HG03460 (cell line): ENCODE measurements around the gene FAAH2.
"Not testable (repeated sequence)": the region's sequence is repeated elsewhere in the genome, so short reads cannot be mapped to it uniquely, and the experiment has no call there.

Experiments
- ATAC-seq: cut with Tn5 transposase; IDR thresholded peaks from one replicate; pipeline ENCODE4 v1.9.1; 2021; ENCODE audit not compliant: unreplicated experiment

FAAH2 gene

GRCh38 chrX:57380026-57380796, 93.7 kb downstream of the FAAH2 start:
- ATAC-seq = no peak

- ATAC-seq = not testable (repeated sequence)
These were observed 107.7 kb downstream of the FAAH2 start for GRCh38 chrX:57394162-57394561.

GRCh38 chrX:57403191-57403590, 116.7 kb downstream of the FAAH2 start:
- ATAC-seq = not testable (repeated sequence)

- no peak for ATAC-seq
These were observed 119.6 kb downstream of the FAAH2 start for GRCh38 chrX:57406149-57406548.

GRCh38 chrX:57417827-57418226, 131.3 kb downstream of the FAAH2 start:
- no peak for ATAC-seq

GRCh38 chrX:57422289-57422688, 135.8 kb downstream of the FAAH2 start:
- no peak for ATAC-seq

- ATAC-seq = no peak
These were observed 136.3 kb downstream of the FAAH2 start for GRCh38 chrX:57422790-57423189.

- ATAC-seq = no peak
These were observed 158.6 kb downstream of the FAAH2 start for GRCh38 chrX:57445076-57445475.

- ATAC-seq = no peak
These were observed 159.3 kb downstream of the FAAH2 start for GRCh38 chrX:57445832-57446231.

GRCh38 chrX:57447856-57448255, 161.3 kb downstream of the FAAH2 start:
- ATAC-seq = no peak

- ATAC-seq = no peak
These were observed 165.0 kb downstream of the FAAH2 start for GRCh38 chrX:57451426-57452020.

GRCh38 chrX:57453901-57454300, 167.4 kb downstream of the FAAH2 start:
- peak; percentile 59 for ATAC-seq

- no peak for ATAC-seq
These were observed 195.0 kb downstream of the FAAH2 start for GRCh38 chrX:57481514-57481913.

- no peak for ATAC-seq
These were observed 230.0 kb downstream of the FAAH2 start for GRCh38 chrX:57516491-57516890.

- ATAC-seq = no peak
These were observed 233.1 kb downstream of the FAAH2 start for GRCh38 chrX:57519578-57520118.

- ATAC-seq = no peak
These were observed 242.3 kb downstream of the FAAH2 start for GRCh38 chrX:57528670-57529255.
